Esophagus muscularis mucosa (tissue), 4 donors: ENCODE measurements around the gene RNF157. TPM values are rescaled to one million over a fixed set of nuclear protein-coding genes. Genes with fewer than 3 reads are reported as not detected.

Experiments
- DNase-seq: peaks from one replicate; pipeline ENCODE4 v3.0.0-alpha.2; 2017; ENCODE audit errors: extremely low spot score
- H3K27ac ChIP-seq, 4 donors: fragments of 200-600 bp; sonication (generic); replicated peaks in 1 of 4; 1 replicate in 3 of 4; 2 replicates in 1 of 4; pipeline ENCODE4 v1.5.1; 2016 to 2019; ENCODE audit warnings: mild to moderate bottlenecking in 1 of 4
- H3K27me3 ChIP-seq, 4 donors: fragments of 200-600 bp; sonication (generic); one replicate each; pipeline versions ENCODE4 v1.5.1 to v1.6.0; 2016 to 2019
- H3K36me3 ChIP-seq, 4 donors: fragments of 200-600 bp; sonication (generic); one replicate each; pipeline ENCODE4 v1.5.1; 2016 to 2019
- H3K4me1 ChIP-seq, 4 donors: fragments of 200-600 bp; sonication (generic); one replicate each; pipeline ENCODE4 v1.5.1; 2016 to 2019
- H3K4me3 ChIP-seq, 4 donors: fragments of 200-600 bp; sonication (generic); 1 replicate in 2 of 4; 2 replicates in 2 of 4; pipeline ENCODE4 v1.5.1; 2016 to 2019; ENCODE audit warnings: mild to moderate bottlenecking in 4 of 4, moderate library complexity in 1 of 4
- H3K9me3 ChIP-seq, 4 donors: fragments of 200-600 bp; sonication (generic); 1 replicate in 3 of 4; 2 replicates in 1 of 4; pipeline ENCODE4 v1.5.1; 2016 to 2019
- CTCF ChIP-seq, 3 experiments: fragments of 200-600 bp in 2 of 3; fragments of 450-650 bp in 1 of 3; sonication (generic) in 2 of 3; IDR thresholded peaks; one replicate each; pipeline ENCODE4 v1.5.1; 2017 to 2019; ENCODE audit warnings: antibody characterized with exemption in 3 of 3, mild to moderate bottlenecking in 2 of 3, moderate library complexity in 1 of 3
- EP300 ChIP-seq: sonication (generic); formaldehyde crosslinking; IDR thresholded peaks from one replicate; pipeline ENCODE4 v1.6.1; 2017; ENCODE audit warnings: antibody characterized with exemption
- POLR2A ChIP-seq: fragments of 450-650 bp; IDR thresholded peaks from one replicate; pipeline ENCODE4 v1.6.1; 2017; ENCODE audit warnings: antibody characterized with exemption, moderate library complexity, mild to moderate bottlenecking, low read depth
- POLR2AphosphoS5 ChIP-seq, 2 donors: sonication (generic); formaldehyde crosslinking; IDR thresholded peaks; one replicate each; pipeline ENCODE4 v1.6.1; 2017; ENCODE audit warnings: antibody characterized with exemption in 2 of 2
- WGBS: methylation state at CpG from one replicate; pipeline ENCODE4 v1.1.5; 2018; 5-methylcytosine and 5-hydroxymethylcytosine counted together
- intact Hi-C: fragments of 100-400 bp; cut with DNase I; formaldehyde crosslinking; loops from one replicate; pipeline ENCODE4 v1.15.1; 2023
- total RNA-seq, 4 donors: library from RNA; depleted of rRNA; stranded (reverse); fragments of >200 nt; gene quantifications; one replicate each; pipeline versions ENCODE4 v1.1.0 to v1.2.1, GENCODE V29; 2016

RNF157 gene
- total RNA-seq, 4 donors from 2014 or later: 2.1 to 8.1 (median 4.8) TPM

GRCh38 chr17:76219670-76220383 is 20.5 kb downstream of the RNF157 start:
- intact Hi-C loops: no loop called here
- H3K27me3 ChIP-seq: no peaks in the 10 kb centered on the region
- peak; percentile 42 for DNase-seq
- no peaks in the 10 kb centered on the region for H3K36me3 ChIP-seq
- H3K4me1 ChIP-seq: no peaks in the 10 kb centered on the region
- no peak overlapping the region for H3K27ac ChIP-seq
- no peaks in the 10 kb centered on the region for H3K9me3 ChIP-seq
- 94% methylated on average over 7 of the region's 7 CpGs for WGBS
- no peak overlapping the region for H3K4me3 ChIP-seq
- TF ChIP-seq CTCF (IDR thresholded peaks at IDR 0.05) (no peak), POLR2AphosphoS5 (IDR thresholded peaks at IDR 0.05) (no peak), POLR2A (no peak), EP300 (no peak)

- WGBS: 89% methylated on average over 3 of the region's 3 CpGs
Observed at GRCh38 chr17:76217081-76217480, 23.2 kb downstream of the RNF157 start.

GRCh38 chr17:76213491-76213890 is 26.8 kb downstream of the RNF157 start:
- 92% methylated on average over 2 of the region's 2 CpGs for WGBS
- H3K27me3 ChIP-seq: peaks cover 0 to 16% (median 0%) of the 10 kb centered on the region in 4 donors
- no peaks in the 10 kb centered on the region for H3K36me3 ChIP-seq
- no peaks in the 10 kb centered on the region for H3K4me1 ChIP-seq
- intact Hi-C loops: no loop called here
- DNase-seq: peak; percentile 34
- H3K4me3 ChIP-seq: no peak overlapping the region
- H3K9me3 ChIP-seq: no peaks in the 10 kb centered on the region
- no peak overlapping the region for H3K27ac ChIP-seq
- TF ChIP-seq CTCF (IDR thresholded peaks at IDR 0.05) (no peak), EP300 (no peak), POLR2AphosphoS5 (IDR thresholded peaks at IDR 0.05) (no peak), POLR2A (no peak)

More at GRCh38 chr17:76217081-76217480, 23.2 kb downstream of the RNF157 start:
- Histone ChIP-seq H3K27me3 (peaks cover 0 to 16% (median 0%) of the 10 kb centered on the region in 4 donors), H3K9me3 (no peaks in the 10 kb centered on the region), H3K36me3 (no peaks in the 10 kb centered on the region), H3K4me1 (no peaks in the 10 kb centered on the region), H3K4me3 (no peak overlapping the region), H3K27ac (no peak overlapping the region)
- intact Hi-C loops: no loop called here
- no peak for TF ChIP-seq POLR2A
- no peak for TF ChIP-seq EP300
- TF ChIP-seq POLR2AphosphoS5 (IDR thresholded peaks at IDR 0.05): no peak
- TF ChIP-seq CTCF (IDR thresholded peaks at IDR 0.05): no peak
- peak; percentile 70 for DNase-seq

GRCh38 chr17:76208120-76208519 is 32.2 kb downstream of the RNF157 start:
- 75% methylated on average over 1 of the region's 1 CpG for WGBS
- intact Hi-C loops: no loop called here
- no peak overlapping the region for H3K4me3 ChIP-seq
- peaks cover 0 to 8% (median 0%) of the 10 kb centered on the region in 4 donors for H3K27me3 ChIP-seq
- H3K4me1 ChIP-seq: no peaks in the 10 kb centered on the region
- no peak for TF ChIP-seq CTCF (IDR thresholded peaks at IDR 0.05)
- TF ChIP-seq EP300: no peak
- TF ChIP-seq POLR2A: no peak
- TF ChIP-seq POLR2AphosphoS5 (IDR thresholded peaks at IDR 0.05): no peak
- no peaks in the 10 kb centered on the region for H3K36me3 ChIP-seq
- no peaks in the 10 kb centered on the region for H3K9me3 ChIP-seq
- DNase-seq: no peak
- H3K27ac ChIP-seq: no peak overlapping the region
